SK-N-SH (cell line): Measurements from ENCODE around the gene CLCN6. TPM values are rescaled to one million over a fixed set of nuclear protein-coding genes. Genes with fewer than 3 reads are reported as not detected.

ENCODE experiments used
- CTCF ChIA-PET: fragments of 300-600, 350-600 bp; formaldehyde crosslinking; extraction: SDS; loops from one replicate; lab custom pipeline; 2021; lab: Yijun Ruan, JAX
- POLR2A ChIA-PET: fragments of 350-600 bp; sonication (Branson Sonifier 250); formaldehyde crosslinking; extraction: SDS; loops from one replicate; lab custom pipeline; 2020; ENCODE audit warnings: antibody characterized with exemption, inconsistent platforms; lab: Yijun Ruan, JAX
- DNase-seq: peaks from one replicate; pipeline ENCODE4 v3.0.0; 2012
- H2AFZ ChIP-seq: fragments of 200-600 bp; sonication (generic); 2 replicates; pipeline ENCODE4 v1.8.1; 2016; ENCODE audit warnings: antibody characterized with exemption, mild to moderate bottlenecking, low read depth
- H3F3A ChIP-seq: fragments of 200-600 bp; sonication (generic); replicated peaks from 2 replicates; pipeline ENCODE3; 2016; ENCODE audit warnings: antibody characterized with exemption, mild to moderate bottlenecking; ENCODE audit not compliant: insufficient read depth
- H3K27ac ChIP-seq, 2 experiments: fragments of 200-500 bp in 1 of 2; fragments of 200-600 bp in 1 of 2; sonication (Bioruptor generic) in 1 of 2; sonication (generic), shearing (Covaris generic) in 1 of 2; 2 replicates each; pipeline versions ENCODE4 v1.5.1 to v1.6.1; 2014 to 2016; ENCODE audit warnings: low read depth in 2 of 2, inconsistent platforms in 1 of 2, low read length in 1 of 2, mild to moderate bottlenecking in 1 of 2, mixed read lengths in 1 of 2
- H3K27me3 ChIP-seq: fragments of 200-600 bp; sonication (generic), shearing (Covaris generic); 2 replicates; pipeline ENCODE4 v1.6.1; 2016; ENCODE audit warnings: mixed run types; ENCODE audit not compliant: insufficient read depth
- H3K36me3 ChIP-seq, 2 experiments: fragments of 200-500 bp in 1 of 2; fragments of 200-600 bp in 1 of 2; sonication (Bioruptor generic) in 1 of 2; sonication (generic) in 1 of 2; replicated peaks in 1 of 2; 2 replicates each; pipeline versions ENCODE3 to v1.5.1; 2014 to 2016; ENCODE audit warnings: low read length in 1 of 2, mild to moderate bottlenecking in 1 of 2; ENCODE audit not compliant: insufficient read depth in 2 of 2, control insufficient read depth in 1 of 2
- H3K4me1 ChIP-seq, 2 experiments: fragments of 200-500 bp in 1 of 2; fragments of 200-600 bp in 1 of 2; sonication (Bioruptor generic) in 1 of 2; sonication (generic), shearing (Covaris generic) in 1 of 2; 2 replicates each; pipeline versions ENCODE4 v1.5.1 to v1.6.1; 2014 to 2016; ENCODE audit warnings: low read depth in 1 of 2, low read length in 1 of 2, mixed run types in 1 of 2; ENCODE audit not compliant: insufficient read depth in 2 of 2, control insufficient read depth in 1 of 2
- H3K4me2 ChIP-seq: fragments of 200-600 bp; sonication (generic), shearing (Covaris generic); 2 replicates; pipeline ENCODE4 v1.6.1; 2017; ENCODE audit warnings: mixed run types
- H3K4me3 ChIP-seq, 2 experiments: fragments of 200-500 bp in 1 of 2; fragments of 200-600 bp in 1 of 2; sonication (Bioruptor generic) in 1 of 2; sonication (generic), shearing (Covaris generic) in 1 of 2; 2 replicates each; pipeline versions ENCODE4 v1.5.1 to v1.8.1; 2014 to 2016; ENCODE audit warnings: low read depth in 2 of 2, inconsistent platforms in 1 of 2, low read length in 1 of 2, mild to moderate bottlenecking in 1 of 2, mixed read lengths in 1 of 2, moderate library complexity in 1 of 2
- H3K79me2 ChIP-seq: fragments of 200-600 bp; sonication (generic); 2 replicates; pipeline ENCODE4 v1.8.1; 2017; ENCODE audit warnings: mild to moderate bottlenecking; ENCODE audit not compliant: insufficient read depth
- H3K9ac ChIP-seq: fragments of 200-600 bp; sonication (generic); 2 replicates; pipeline ENCODE4 v1.6.1; 2017; ENCODE audit warnings: mixed run types
- H3K9me2 ChIP-seq: fragments of 200-600 bp; sonication (generic); 2 replicates; pipeline ENCODE4 v1.6.1; 2017; ENCODE audit warnings: mixed run types
- H3K9me3 ChIP-seq: fragments of 200-600 bp; sonication (generic); 2 replicates; pipeline ENCODE4 v1.6.1; 2017; ENCODE audit warnings: mixed run types, mild to moderate bottlenecking, moderate library complexity
- H4K20me1 ChIP-seq: fragments of 200-600 bp; sonication (generic); 2 replicates; pipeline ENCODE4 v1.6.1; 2017; ENCODE audit warnings: mild to moderate bottlenecking, mixed run types; ENCODE audit not compliant: insufficient read depth
- EZH2phosphoT487 ChIP-seq: fragments of 200-600 bp; sonication (generic); IDR thresholded peaks from 2 replicates; pipeline ENCODE4 v1.6.1; 2017; ENCODE audit warnings: low read depth, mixed run types, mild to moderate bottlenecking, antibody characterized with exemption, moderate library complexity, borderline replicate concordance
- FOSL2 ChIP-seq: IDR thresholded peaks from 2 replicates; pipeline ENCODE4 v1.4.0; 2012; ENCODE audit warnings: low read depth, mild to moderate bottlenecking, moderate library complexity, borderline replicate concordance
- FOXM1 ChIP-seq: IDR thresholded peaks from 2 replicates; pipeline ENCODE4 v1.4.0; 2012; ENCODE audit warnings: low read depth, mild to moderate bottlenecking
- GABPA ChIP-seq: IDR thresholded peaks from 2 replicates; pipeline ENCODE4 v1.4.0; 2012; ENCODE audit warnings: low read depth, mild to moderate bottlenecking
- GATA2 ChIP-seq: sonication (generic); formaldehyde crosslinking; IDR thresholded peaks from 2 replicates; pipeline ENCODE4 v1.5.0; 2020; ENCODE audit warnings: mild to moderate bottlenecking, missing genetic modification reagents
- JUND ChIP-seq: IDR thresholded peaks from 2 replicates; pipeline ENCODE4 v1.4.0; 2012
- MEF2A ChIP-seq: IDR thresholded peaks from 2 replicates; pipeline ENCODE4 v1.4.0; 2012; ENCODE audit warnings: low read depth, borderline replicate concordance
- MXI1 ChIP-seq: IDR thresholded peaks from 2 replicates; pipeline ENCODE4 v1.6.1; 2012; ENCODE audit warnings: mild to moderate bottlenecking, low read depth, low read length, improper control_type of control experiment
- NFIC ChIP-seq: IDR thresholded peaks from 2 replicates; pipeline ENCODE4 v1.4.0; 2012; ENCODE audit warnings: borderline replicate concordance
- RAD21 ChIP-seq: IDR thresholded peaks from 2 replicates; pipeline ENCODE4 v1.6.1; 2012; ENCODE audit warnings: mild to moderate bottlenecking, low read length
- RFX5 ChIP-seq: IDR thresholded peaks from 2 replicates; pipeline ENCODE4 v1.6.1; 2012; ENCODE audit warnings: mild to moderate bottlenecking, improper control_type of control experiment, low read length
- RXRA ChIP-seq: IDR thresholded peaks from 2 replicates; pipeline ENCODE4 v1.4.0; 2012; ENCODE audit warnings: low read depth, mild to moderate bottlenecking, borderline replicate concordance
- SIN3A ChIP-seq: IDR thresholded peaks from 2 replicates; pipeline ENCODE4 v1.6.1; 2012; ENCODE audit warnings: low read depth, mild to moderate bottlenecking, low read length, moderate library complexity, borderline replicate concordance
- USF2 ChIP-seq: fragments of 150-350 bp; IDR thresholded peaks from 2 replicates; pipeline ENCODE4 v1.6.1; 2017; ENCODE audit warnings: antibody characterized with exemption, low read length, low read depth, borderline replicate concordance
- WGBS: methylation state at CpG from one replicate; pipeline ENCODE4 v1.1.6; 2017; ENCODE audit warnings: low lambda C conversion rate; 5-methylcytosine and 5-hydroxymethylcytosine counted together
- polyA plus RNA-seq, 3 experiments: library from polyadenylated mRNA; depleted of rRNA; stranded (reverse); fragments of >200 nt; gene quantifications; 2 replicates each; pipeline ENCODE4 v1.2.3, GENCODE V29; 2012
- TF ChIP-seq, protein P1 (sequence below): IDR thresholded peaks from 2 replicates; pipeline ENCODE4 v1.6.1; 2012; ENCODE audit warnings: mild to moderate bottlenecking, low read depth, low read length, moderate library complexity
- TF ChIP-seq, protein P2 (sequence below): IDR thresholded peaks from 2 replicates; pipeline ENCODE4 v1.4.0; 2012; ENCODE audit warnings: low read depth

CLCN6 gene
- polyA plus RNA-seq, 1 of the 3 experiments (the other 2 are of a cell fraction): 7.4 TPM

DNA sequence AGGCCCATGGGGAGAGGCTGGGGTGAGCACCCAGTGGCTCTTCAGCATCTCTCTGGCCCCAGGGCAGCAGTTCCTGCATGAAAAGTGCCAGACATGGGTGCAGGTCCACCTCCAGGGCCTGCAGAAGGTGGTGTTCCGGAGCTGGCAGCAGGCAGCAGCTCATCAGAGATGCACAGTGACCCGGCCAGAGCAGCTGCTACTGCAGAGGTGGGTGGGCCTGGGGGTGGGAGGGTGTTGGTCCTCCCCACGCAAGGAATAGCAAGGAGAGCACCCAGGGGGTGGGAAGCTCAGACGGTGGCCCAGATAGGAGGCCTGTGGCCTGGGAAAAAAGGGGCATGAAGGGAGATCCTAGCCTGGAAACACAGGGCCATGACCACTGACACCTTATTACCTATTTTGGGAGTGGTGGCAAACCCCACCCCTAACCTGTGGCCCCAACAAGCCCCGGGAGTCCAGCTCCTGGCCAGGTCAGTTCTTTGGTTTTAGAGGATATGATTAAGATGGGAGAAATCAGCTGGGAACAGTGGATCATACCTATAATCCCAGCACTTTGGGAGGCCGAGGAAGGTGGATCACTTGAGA is 23.8 kb upstream of the CLCN6 start:
- no peak overlapping the region for H3K4me2 ChIP-seq
- DNase-seq: no peak
- no peak overlapping the region for H2AFZ ChIP-seq
- H3K27ac ChIP-seq: no peak overlapping the region
- TF ChIP-seq GATA2: no peak
- TF ChIP-seq RFX5: no peak
- TF ChIP-seq, protein P1, sequence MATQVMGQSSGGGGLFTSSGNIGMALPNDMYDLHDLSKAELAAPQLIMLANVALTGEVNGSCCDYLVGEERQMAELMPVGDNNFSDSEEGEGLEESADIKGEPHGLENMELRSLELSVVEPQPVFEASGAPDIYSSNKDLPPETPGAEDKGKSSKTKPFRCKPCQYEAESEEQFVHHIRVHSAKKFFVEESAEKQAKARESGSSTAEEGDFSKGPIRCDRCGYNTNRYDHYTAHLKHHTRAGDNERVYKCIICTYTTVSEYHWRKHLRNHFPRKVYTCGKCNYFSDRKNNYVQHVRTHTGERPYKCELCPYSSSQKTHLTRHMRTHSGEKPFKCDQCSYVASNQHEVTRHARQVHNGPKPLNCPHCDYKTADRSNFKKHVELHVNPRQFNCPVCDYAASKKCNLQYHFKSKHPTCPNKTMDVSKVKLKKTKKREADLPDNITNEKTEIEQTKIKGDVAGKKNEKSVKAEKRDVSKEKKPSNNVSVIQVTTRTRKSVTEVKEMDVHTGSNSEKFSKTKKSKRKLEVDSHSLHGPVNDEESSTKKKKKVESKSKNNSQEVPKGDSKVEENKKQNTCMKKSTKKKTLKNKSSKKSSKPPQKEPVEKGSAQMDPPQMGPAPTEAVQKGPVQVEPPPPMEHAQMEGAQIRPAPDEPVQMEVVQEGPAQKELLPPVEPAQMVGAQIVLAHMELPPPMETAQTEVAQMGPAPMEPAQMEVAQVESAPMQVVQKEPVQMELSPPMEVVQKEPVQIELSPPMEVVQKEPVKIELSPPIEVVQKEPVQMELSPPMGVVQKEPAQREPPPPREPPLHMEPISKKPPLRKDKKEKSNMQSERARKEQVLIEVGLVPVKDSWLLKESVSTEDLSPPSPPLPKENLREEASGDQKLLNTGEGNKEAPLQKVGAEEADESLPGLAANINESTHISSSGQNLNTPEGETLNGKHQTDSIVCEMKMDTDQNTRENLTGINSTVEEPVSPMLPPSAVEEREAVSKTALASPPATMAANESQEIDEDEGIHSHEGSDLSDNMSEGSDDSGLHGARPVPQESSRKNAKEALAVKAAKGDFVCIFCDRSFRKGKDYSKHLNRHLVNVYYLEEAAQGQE: no peak
- no peak for TF ChIP-seq NFIC
- no peak for TF ChIP-seq MXI1
- TF ChIP-seq GABPA: no peak
- TF ChIP-seq RAD21: no peak
- no peak for TF ChIP-seq SIN3A
- H3K4me3 ChIP-seq: no peak overlapping the region
- ChIA-PET POLR2A (no interaction called here), CTCF (interaction anchor here (1.5 to 2.3 kb wide), 2 partner anchors 14 to 16 kb away, joined by 3 to 5 read pairs; no protein-coding TSS in a partner anchor)
- no peaks in the 10 kb centered on the region for H3K36me3 ChIP-seq
- no peaks in the 10 kb centered on the region for H3K79me2 ChIP-seq
- H3K27me3 ChIP-seq: no peaks in the 10 kb centered on the region
- H4K20me1 ChIP-seq: no peaks in the 10 kb centered on the region
- peaks cover 4% of the 10 kb centered on the region for H3F3A ChIP-seq
- H3K9me3 ChIP-seq: no peaks in the 10 kb centered on the region
- H3K4me1 ChIP-seq: peaks cover 0 to 17% of the 10 kb centered on the region in 2 experiments; a peak in 1 of 4 replicates
- WGBS: 63% methylated on average over 4 of the region's 6 CpGs
- no peak overlapping the region for H3K9ac ChIP-seq
- H3K9me2 ChIP-seq: no peaks in the 10 kb centered on the region

DNA sequence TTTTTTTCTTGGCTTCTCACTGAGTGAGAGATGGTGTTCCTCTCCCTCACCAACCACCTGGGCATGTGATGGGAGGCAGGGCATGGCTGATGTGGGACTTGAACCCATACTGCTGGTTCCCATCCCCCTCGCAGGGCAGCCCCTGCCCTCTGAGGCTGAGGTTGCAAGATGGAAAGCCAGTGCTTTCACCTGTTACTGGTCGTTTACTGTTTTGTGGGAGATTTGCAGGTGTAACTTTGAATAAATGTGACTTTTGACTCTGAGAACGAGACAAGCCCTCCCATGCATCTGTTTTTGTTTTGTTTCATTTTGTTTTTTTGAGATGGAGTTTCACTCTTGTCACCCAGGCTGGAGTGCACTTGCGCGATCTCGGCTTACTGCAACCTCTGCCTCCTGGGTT is 22.4 kb upstream of the CLCN6 start:
- Histone ChIP-seq H3K36me3 (no peaks in the 10 kb centered on the region), H3K4me2 (no peak overlapping the region), H3K79me2 (no peaks in the 10 kb centered on the region), H3K4me1 (peaks cover 0 to 24% of the 10 kb centered on the region in 2 experiments; a peak in 1 of 4 replicates), H3K4me3 (no peak overlapping the region), H3K9me2 (no peaks in the 10 kb centered on the region), H3F3A (peaks cover 4% of the 10 kb centered on the region), H3K9ac (no peak overlapping the region), H4K20me1 (no peaks in the 10 kb centered on the region), H3K9me3 (no peaks in the 10 kb centered on the region), H3K27ac (no peak overlapping the region), H3K27me3 (no peaks in the 10 kb centered on the region), H2AFZ (no peak overlapping the region)
- DNase-seq: no peak
- WGBS: 77% methylated on average over 5 of the region's 6 CpGs
- ChIA-PET CTCF (interaction anchor here (0.7 to 4.7 kb wide), 4 partner anchors 13 to 76 kb away, joined by 3 to 35 read pairs (median 4); no protein-coding TSS in a partner anchor), POLR2A (no interaction called here)
- TF ChIP-seq EZH2phosphoT487 (no peak), MEF2A (no peak), FOSL2 (no peak), FOXM1 (no peak), RXRA (no peak), GATA2 (no peak), GABPA (no peak), USF2 (no peak), JUND (no peak)
- TF ChIP-seq, protein P2, sequence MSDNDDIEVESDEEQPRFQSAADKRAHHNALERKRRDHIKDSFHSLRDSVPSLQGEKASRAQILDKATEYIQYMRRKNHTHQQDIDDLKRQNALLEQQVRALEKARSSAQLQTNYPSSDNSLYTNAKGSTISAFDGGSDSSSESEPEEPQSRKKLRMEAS: no peak
- TF ChIP-seq, protein P1: no peak
